Natural killer cell treated with Interleukin-12 subunit alpha and Interleukin-12 subunit beta and Interleukin-15 and Interleukin-18, amount 100 ng/mL, for 72 hours (primary cell): Measurements from ENCODE around the gene DNAI4. TPM values are rescaled to one million over a fixed set of nuclear protein-coding genes. Genes with fewer than 3 reads are reported as not detected.

Experiments used
- ATAC-seq, 2 donors: fragments of 150-1000 bp; cut with Tn5 transposase in 1 of 2; sonication (Bioruptor Pico), chemical (Tn5 transposase) in 1 of 2; 2 replicates each; pipeline ENCODE4 v1.10.0; 2021
- DNase-seq: peaks from one replicate; pipeline ENCODE4 v3.0.0; 2022; ENCODE audit warnings: low spot score
- H3K27ac Mint-ChIP-seq, 2 donors: 1 replicate in 1 of 2; 2 replicates in 1 of 2; pipeline ENCODE4 v1.8.0; 2022; ENCODE audit warnings: mixed read lengths in 2 of 2, mild to moderate bottlenecking in 1 of 2, moderate library complexity in 1 of 2
- H3K27me3 Mint-ChIP-seq, 2 donors: 1 replicate in 1 of 2; 2 replicates in 1 of 2; pipeline ENCODE4 v1.8.0; 2022; ENCODE audit warnings: mixed read lengths in 2 of 2
- H3K36me3 Mint-ChIP-seq: one replicate; pipeline ENCODE4 v1.8.0; 2022; ENCODE audit warnings: mixed read lengths
- H3K4me1 Mint-ChIP-seq, 2 donors: 1 replicate in 1 of 2; 2 replicates in 1 of 2; pipeline ENCODE4 v1.8.0; 2022; ENCODE audit warnings: low read depth in 2 of 2, mixed read lengths in 2 of 2, mild to moderate bottlenecking in 1 of 2
- H3K4me3 Mint-ChIP-seq: one replicate; pipeline ENCODE4 v1.8.0; 2022; ENCODE audit warnings: mixed read lengths
- H3K9me3 Mint-ChIP-seq: 2 replicates; pipeline ENCODE4 v1.8.0; 2022; ENCODE audit warnings: mixed read lengths
- total RNA-seq, 2 donors: library from RNA; stranded (reverse); gene quantifications; one replicate each; pipeline ENCODE4 v1.2.3, GENCODE V29; 2022

The DNAI4 gene
- total RNA-seq, 2 donors from 2014 or later: 0.73 to 0.76 TPM

- Mint-ChIP-seq H3K36me3 (no peaks in the 10 kb centered on the region), H3K4me1 (peaks cover 29 to 51% of the 10 kb centered on the region in 2 donors), H3K4me3 (no peak overlapping the region), H3K9me3 (no peaks in the 10 kb centered on the region), H3K27me3 (no peaks in the 10 kb centered on the region), H3K27ac (peak overlapping the region in 1 of 2 donors; percentile 56)
- ATAC-seq (no peak), DNase-seq (no peak)
These were observed 13.0 kb upstream of the DNAI4 start for GRCh38 chr1:66937529-66938234.

GRCh38 chr1:66933887-66934700 is 9.4 kb upstream of the DNAI4 start:
- no peak for ATAC-seq
- no peaks in the 10 kb centered on the region for H3K9me3 Mint-ChIP-seq
- peaks cover 41 to 57% of the 10 kb centered on the region in 2 donors for H3K4me1 Mint-ChIP-seq
- H3K27me3 Mint-ChIP-seq: no peaks in the 10 kb centered on the region
- H3K4me3 Mint-ChIP-seq: peak overlapping the region; percentile 99
- H3K27ac Mint-ChIP-seq: peak overlapping the region; percentile 91 to 99
- no peak for DNase-seq
- peaks cover 13% of the 10 kb centered on the region for H3K36me3 Mint-ChIP-seq

- H3K4me3 Mint-ChIP-seq: peak overlapping the region; percentile 99
- no peaks in the 10 kb centered on the region for H3K27me3 Mint-ChIP-seq
- ATAC-seq (no peak), DNase-seq (no peak)
- peaks cover 13% of the 10 kb centered on the region for H3K36me3 Mint-ChIP-seq
- H3K27ac Mint-ChIP-seq: peak overlapping the region; percentile 91 to 99
- no peaks in the 10 kb centered on the region for H3K9me3 Mint-ChIP-seq
- H3K4me1 Mint-ChIP-seq: peaks cover 41 to 62% of the 10 kb centered on the region in 2 donors
These were observed 7.6 kb upstream of the DNAI4 start for GRCh38 chr1:66932291-66932690.

DNA sequence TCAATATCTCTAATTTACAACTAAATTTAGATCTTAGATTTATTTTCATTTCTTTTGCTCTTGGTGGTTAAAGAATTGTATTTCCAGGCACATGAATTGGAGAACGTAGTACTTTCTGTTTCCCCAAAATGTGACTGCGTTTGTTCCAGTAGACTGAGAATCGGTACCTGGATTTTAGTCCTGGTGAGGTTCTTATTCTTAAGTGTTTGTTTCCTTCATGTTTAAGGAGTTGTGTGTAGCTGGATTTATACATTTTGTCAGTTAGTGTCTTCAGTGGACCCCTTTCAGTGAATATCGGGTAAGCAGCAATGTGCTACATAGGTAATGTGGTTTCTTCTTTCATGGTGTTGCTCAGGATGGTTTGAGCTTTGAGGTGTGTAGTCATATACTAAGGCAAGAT is 6.9 kb upstream of the DNAI4 start:
- DNase-seq (no peak), ATAC-seq (no peak)
- Mint-ChIP-seq H3K9me3 (no peaks in the 10 kb centered on the region), H3K4me3 (peak overlapping the region; percentile 99), H3K4me1 (peaks cover 40 to 66% of the 10 kb centered on the region in 2 donors), H3K36me3 (peaks cover 13% of the 10 kb centered on the region), H3K27me3 (no peaks in the 10 kb centered on the region), H3K27ac (peak overlapping the region; percentile 91 to 99)

DNA sequence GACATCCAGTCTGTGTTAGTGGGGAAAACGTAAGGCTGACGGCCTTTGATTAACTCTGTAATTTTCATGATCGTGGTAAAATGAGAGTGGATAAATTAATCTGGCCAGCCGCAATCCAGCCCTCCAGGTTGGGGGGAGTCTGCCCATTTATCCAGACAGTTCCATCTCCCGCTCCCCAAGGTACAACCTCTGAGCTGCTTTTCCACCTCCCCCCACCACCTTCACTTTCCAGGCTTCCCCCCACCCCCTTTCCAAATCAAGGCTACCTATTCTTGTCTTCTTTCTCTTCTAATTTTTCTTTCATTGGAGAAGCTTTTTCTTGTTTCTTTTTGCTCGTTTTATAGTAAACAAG is 6.1 kb upstream of the DNAI4 start:
- Mint-ChIP-seq H3K36me3 (peaks cover 13% of the 10 kb centered on the region), H3K27ac (peak overlapping the region; percentile 91 to 99), H3K9me3 (no peaks in the 10 kb centered on the region), H3K4me1 (peaks cover 42 to 67% of the 10 kb centered on the region in 2 donors), H3K27me3 (no peaks in the 10 kb centered on the region), H3K4me3 (peak overlapping the region; percentile 99)
- no peak for ATAC-seq
- no peak for DNase-seq

GRCh38 chr1:66929999-66930822 is 5.6 kb upstream of the DNAI4 start:
- ATAC-seq (peak; percentile 90 to 91), DNase-seq (peak; percentile 98)
- Mint-ChIP-seq H3K4me3 (peak overlapping the region; percentile 99), H3K27ac (peak overlapping the region; percentile 91 to 99), H3K4me1 (peaks cover 42 to 65% of the 10 kb centered on the region in 2 donors), H3K9me3 (no peaks in the 10 kb centered on the region), H3K36me3 (peaks cover 13% of the 10 kb centered on the region), H3K27me3 (no peaks in the 10 kb centered on the region)

- peak overlapping the region; percentile 99 for H3K4me3 Mint-ChIP-seq
- peaks cover 13% of the 10 kb centered on the region for H3K36me3 Mint-ChIP-seq
- no peaks in the 10 kb centered on the region for H3K9me3 Mint-ChIP-seq
- H3K4me1 Mint-ChIP-seq: peaks cover 43 to 62% of the 10 kb centered on the region in 2 donors
- H3K27ac Mint-ChIP-seq: peak overlapping the region; percentile 91 to 99
- H3K27me3 Mint-ChIP-seq: no peaks in the 10 kb centered on the region
- ATAC-seq (no peak), DNase-seq (no peak)
These were observed 5.0 kb upstream of the DNAI4 start for GRCh38 chr1:66929691-66929998.

- Mint-ChIP-seq H3K27me3 (no peaks in the 10 kb centered on the region), H3K27ac (peak overlapping the region; percentile 91 to 99), H3K36me3 (peaks cover 13% of the 10 kb centered on the region), H3K9me3 (no peaks in the 10 kb centered on the region), H3K4me1 (peaks cover 43 to 62% of the 10 kb centered on the region in 2 donors), H3K4me3 (peak overlapping the region; percentile 99)
- DNase-seq (no peak), ATAC-seq (no peak)
These were observed 4.6 kb upstream of the DNAI4 start for GRCh38 chr1:66929146-66929688.

DNA sequence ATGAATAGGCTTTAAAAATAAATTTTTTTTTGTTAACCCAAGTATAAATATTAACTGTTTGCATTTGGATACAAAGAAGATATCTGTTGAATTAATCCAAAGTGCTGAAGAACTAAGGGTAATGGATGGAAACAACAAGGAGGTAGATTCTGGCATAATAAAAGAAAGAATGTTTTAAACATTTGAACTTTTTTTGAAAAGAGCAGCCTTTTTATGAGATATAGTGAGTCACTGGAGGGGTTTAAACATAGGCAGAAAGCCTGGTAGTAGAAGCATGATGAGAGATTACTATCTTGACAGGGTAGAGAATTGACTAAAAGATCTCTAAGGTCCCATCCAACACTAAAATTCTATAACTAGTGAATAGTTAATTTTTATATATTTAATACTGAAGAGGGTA is 2.9 kb upstream of the DNAI4 start:
- H3K4me1 Mint-ChIP-seq: peaks cover 43 to 58% of the 10 kb centered on the region in 2 donors
- no peak for ATAC-seq
- DNase-seq: no peak
- no peak overlapping the region for H3K27ac Mint-ChIP-seq
- peaks cover 13% of the 10 kb centered on the region for H3K36me3 Mint-ChIP-seq
- H3K9me3 Mint-ChIP-seq: no peaks in the 10 kb centered on the region
- no peak overlapping the region for H3K4me3 Mint-ChIP-seq
- no peaks in the 10 kb centered on the region for H3K27me3 Mint-ChIP-seq

DNA sequence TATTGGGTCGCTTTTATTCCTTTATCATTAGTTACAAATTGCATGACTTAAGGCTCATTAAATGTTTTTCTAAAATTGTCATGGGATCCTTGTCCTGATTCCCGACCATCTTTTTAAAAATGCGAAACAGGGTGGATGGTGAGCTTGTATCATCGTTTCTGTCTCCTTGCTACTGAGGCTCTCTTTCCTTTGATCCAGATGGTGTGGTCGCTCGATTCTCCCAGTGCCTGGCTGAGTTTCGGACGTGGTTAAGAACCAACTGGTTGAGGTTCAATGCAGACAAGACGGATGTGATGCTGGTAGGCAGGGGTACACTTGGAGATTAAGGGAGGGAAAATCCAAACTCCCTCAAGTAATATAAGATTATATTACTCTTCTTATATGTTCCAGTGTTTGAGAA is 1.3 kb upstream of the DNAI4 start:
- peak overlapping the region; percentile 91 to 95 for H3K27ac Mint-ChIP-seq
- H3K4me1 Mint-ChIP-seq: peaks cover 34 to 42% of the 10 kb centered on the region in 2 donors
- H3K4me3 Mint-ChIP-seq: peak overlapping the region; percentile 95
- ATAC-seq (no peak), DNase-seq (no peak)
- no peaks in the 10 kb centered on the region for H3K27me3 Mint-ChIP-seq
- H3K9me3 Mint-ChIP-seq: no peaks in the 10 kb centered on the region
- peaks cover 3% of the 10 kb centered on the region for H3K36me3 Mint-ChIP-seq

DNA sequence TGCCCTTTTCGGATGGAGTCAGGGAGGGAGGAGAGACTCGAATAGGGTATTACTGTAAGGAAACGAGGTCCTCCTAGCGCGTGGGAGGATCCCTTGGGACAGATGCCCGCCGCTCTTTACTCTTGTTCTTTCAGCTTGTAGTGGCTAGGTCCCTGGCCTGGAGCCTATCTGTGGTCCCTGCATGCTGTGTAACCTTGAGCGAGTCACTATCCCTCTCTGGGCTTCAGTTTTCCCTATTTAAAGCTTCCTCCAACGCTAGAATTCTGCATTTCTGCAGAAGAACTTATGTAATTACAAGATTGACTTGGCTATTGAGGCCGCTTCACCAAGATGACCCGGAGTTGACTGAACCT is 878 bp upstream of the DNAI4 start:
- Mint-ChIP-seq H3K27ac (peak overlapping the region; percentile 91 to 95), H3K27me3 (no peaks in the 10 kb centered on the region), H3K4me3 (peak overlapping the region; percentile 95), H3K4me1 (peaks cover 33 to 40% of the 10 kb centered on the region in 2 donors), H3K9me3 (no peaks in the 10 kb centered on the region), H3K36me3 (no peaks in the 10 kb centered on the region)
- ATAC-seq (no peak), DNase-seq (no peak)

GRCh38 chr1:66920543-66920942 is 4.1 kb downstream of the DNAI4 start:
- no peak overlapping the region for H3K27ac Mint-ChIP-seq
- no peaks in the 10 kb centered on the region for H3K9me3 Mint-ChIP-seq
- H3K27me3 Mint-ChIP-seq: no peaks in the 10 kb centered on the region
- no peak for DNase-seq
- peaks cover 8 to 13% of the 10 kb centered on the region in 2 donors for H3K4me1 Mint-ChIP-seq
- H3K36me3 Mint-ChIP-seq: peaks cover 6% of the 10 kb centered on the region
- ATAC-seq: no peak
- no peak overlapping the region for H3K4me3 Mint-ChIP-seq

- Mint-ChIP-seq H3K27me3 (no peaks in the 10 kb centered on the region), H3K9me3 (no peaks in the 10 kb centered on the region), H3K27ac (no peak overlapping the region), H3K4me1 (peaks cover 7 to 9% of the 10 kb centered on the region in 2 donors), H3K4me3 (no peak overlapping the region), H3K36me3 (peaks cover 6% of the 10 kb centered on the region)
- no peak for DNase-seq
- ATAC-seq: no peak
These were observed 4.8 kb downstream of the DNAI4 start for GRCh38 chr1:66919828-66920227.
